ENCODE measurements around the gene DDX31. TPM values are rescaled to one million over a fixed set of nuclear protein-coding genes. Genes with fewer than 3 reads are reported as not detected.

Gene DDX31
- total and polyA plus RNA-seq, 8 donors: 4.9 to 17.0 (median 7.7) TPM

GRCh38 chr9:132588098-132588497, 81.7 kb downstream of the DDX31 start:
- Histone ChIP-seq H3K9me3 (no peaks in the 10 kb centered on the region), H3K27me3 (peaks cover 0 to 65% (median 27%) of the 10 kb centered on the region in 4 donors), H3K27ac (no peak overlapping the region), H3K36me3 (no peaks in the 10 kb centered on the region), H3K4me3 (no peak overlapping the region), H3K4me1 (no peaks in the 10 kb centered on the region)
- TF ChIP-seq CTCF (IDR thresholded peaks at IDR 0.05): no peak
- intact Hi-C loops (cut with DNase I): no loop called here
- FAIRE-seq: no peak
- WGBS, 2 donors: 47 to 48% methylated on average over 12 of the region's 12 CpGs
- no peak for ATAC-seq
- DNase-seq: no peak

- TF ChIP-seq CTCF (IDR thresholded peaks at IDR 0.05): no peak
- ATAC-seq (no peak), DNase-seq (no peak), FAIRE-seq (no peak)
- intact Hi-C loops (cut with DNase I): no loop called here
- H3K9me3 ChIP-seq: no peaks in the 10 kb centered on the region
- 21 to 24% methylated on average over 5 to 6 of the region's 6 CpGs for WGBS, 2 donors
- peaks cover 0 to 68% (median 28%) of the 10 kb centered on the region in 4 donors for H3K27me3 ChIP-seq
- no peak overlapping the region for H3K27ac ChIP-seq
- no peaks in the 10 kb centered on the region for H3K36me3 ChIP-seq
- no peaks in the 10 kb centered on the region for H3K4me1 ChIP-seq
- H3K4me3 ChIP-seq: no peak overlapping the region
Measured at GRCh38 chr9:132587592-132587955, 82.2 kb downstream of the DDX31 start.

- DNase-seq (no peak), ATAC-seq (no peak), FAIRE-seq (no peak)
- intact Hi-C loops (cut with DNase I): no loop called here
- Histone ChIP-seq H3K4me3 (no peak overlapping the region), H3K36me3 (no peaks in the 10 kb centered on the region), H3K4me1 (no peaks in the 10 kb centered on the region), H3K27me3 (peaks cover 0 to 68% (median 28%) of the 10 kb centered on the region in 4 donors), H3K9me3 (no peaks in the 10 kb centered on the region), H3K27ac (no peak overlapping the region)
- WGBS, 2 donors: 6 to 7% methylated on average over 66 to 74 of the region's 74 CpGs
- no peak for TF ChIP-seq CTCF (IDR thresholded peaks at IDR 0.05)
Measured at GRCh38 chr9:132586830-132587591, 82.8 kb downstream of the DDX31 start.

GRCh38 chr9:132585954-132586829, 83.6 kb downstream of the DDX31 start:
- 8 to 12% methylated on average over 42 of the region's 42 CpGs for WGBS, 2 donors
- Histone ChIP-seq H3K4me1 (peaks cover 0 to 3% (median 0%) of the 10 kb centered on the region in 3 donors), H3K36me3 (no peaks in the 10 kb centered on the region), H3K4me3 (no peak overlapping the region), H3K27me3 (peaks cover 0 to 69% (median 28%) of the 10 kb centered on the region in 4 donors), H3K9me3 (no peaks in the 10 kb centered on the region), H3K27ac (no peak overlapping the region)
- intact Hi-C loops (cut with DNase I): no loop called here
- ATAC-seq (no peak), FAIRE-seq (no peak), DNase-seq (no peak)
- no peak for TF ChIP-seq CTCF (IDR thresholded peaks at IDR 0.05)

All from pancreas (tissue), 10 donors.